ENCODE measurements around the gene ZYX. TPM values are rescaled to one million over a fixed set of nuclear protein-coding genes. Genes with fewer than 3 reads are reported as not detected.
"Not testable (repeated sequence)": the region's sequence is repeated elsewhere in the genome, so short reads cannot be mapped to it uniquely, and the experiment has no call there.

Gene ZYX
- total RNA-seq, 2 experiments from 2014 or later: 189 TPM

DNA sequence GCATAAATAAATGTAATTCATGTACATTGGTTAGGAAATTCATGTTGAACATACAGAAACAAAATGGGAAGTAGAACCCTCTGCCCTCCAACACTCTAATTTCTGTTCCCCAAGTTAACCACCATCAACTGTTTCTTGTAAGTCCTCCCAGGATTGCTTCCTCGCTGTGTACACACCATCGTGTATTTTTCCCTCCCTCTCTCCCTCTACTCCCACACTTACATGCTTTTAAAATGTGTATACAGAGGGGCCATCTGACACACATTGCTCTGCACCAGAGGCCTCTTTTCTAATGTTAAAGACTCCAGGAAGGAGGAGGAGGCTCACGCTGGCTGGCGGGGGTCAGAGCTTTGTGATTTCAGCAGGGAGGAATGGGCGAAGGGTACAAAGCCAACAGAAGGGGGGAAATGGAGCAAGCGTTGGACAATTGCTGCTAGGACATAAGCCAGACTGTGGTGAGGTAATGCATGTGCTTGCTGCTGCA, 29.4 kb downstream of the ZYX start:
- Mint-ChIP-seq H3K27me3 (no peaks in the 10 kb centered on the region), H3K27ac (no peak overlapping the region), H3K4me1 (peaks cover 39% of the 10 kb centered on the region), H3K4me3 (no peak overlapping the region), H3K36me3 (ENCODE audit: low read depth) (peaks cover 2% of the 10 kb centered on the region), H3K9me3 (no peaks in the 10 kb centered on the region)
- CTCF ChIA-PET: interaction anchor here (0.6 kb wide), 1 partner anchor 312 kb away, joined by 4 read pairs; no protein-coding TSS in a partner anchor
- POLR2A ChIA-PET: no interaction called here
- no peak for DNase-seq

- Mint-ChIP-seq H3K27ac (no peak overlapping the region), H3K4me1 (peaks cover 32% of the 10 kb centered on the region), H3K4me3 (no peak overlapping the region), H3K9me3 (no peaks in the 10 kb centered on the region), H3K36me3 (ENCODE audit: low read depth) (peaks cover 2% of the 10 kb centered on the region), H3K27me3 (no peaks in the 10 kb centered on the region)
- DNase-seq: no peak
- CTCF ChIA-PET: interaction anchor here (0.5 to 0.6 kb wide), 2 partner anchors 32 to 117 kb away, joined by 3 read pairs; no protein-coding TSS in a partner anchor
- POLR2A ChIA-PET: no interaction called here
These were observed 31.0 kb downstream of the ZYX start for GRCh38 chr7:143411976-143412708.

DNA sequence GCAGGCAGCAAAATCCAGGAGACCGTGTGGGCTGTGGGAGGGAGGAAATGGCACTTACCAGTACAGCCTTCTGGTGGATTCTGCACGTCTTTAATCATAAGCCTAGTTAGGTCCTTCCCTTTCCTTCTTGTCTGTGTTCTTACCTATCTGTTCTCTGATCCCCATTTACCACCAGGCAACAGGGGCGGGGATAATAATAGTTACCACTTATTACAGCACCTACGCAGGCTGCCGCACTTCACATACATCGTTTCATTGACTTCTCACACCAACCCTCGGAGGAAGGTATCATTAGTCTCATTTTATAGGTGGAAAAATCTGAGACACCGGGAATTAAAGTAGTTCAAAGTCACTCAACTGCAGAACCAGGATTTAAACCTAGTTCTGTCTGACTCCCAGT, 32.0 kb downstream of the ZYX start:
- CTCF ChIA-PET: interaction anchor here (0.6 kb wide), 1 partner anchor 33 kb away, joined by 3 read pairs; no protein-coding TSS in a partner anchor
- Mint-ChIP-seq H3K4me1 (peaks cover 23% of the 10 kb centered on the region), H3K4me3 (no peak overlapping the region), H3K27me3 (no peaks in the 10 kb centered on the region), H3K36me3 (ENCODE audit: low read depth) (no peaks in the 10 kb centered on the region), H3K27ac (no peak overlapping the region), H3K9me3 (no peaks in the 10 kb centered on the region)
- DNase-seq: no peak
- POLR2A ChIA-PET: no interaction called here

DNA sequence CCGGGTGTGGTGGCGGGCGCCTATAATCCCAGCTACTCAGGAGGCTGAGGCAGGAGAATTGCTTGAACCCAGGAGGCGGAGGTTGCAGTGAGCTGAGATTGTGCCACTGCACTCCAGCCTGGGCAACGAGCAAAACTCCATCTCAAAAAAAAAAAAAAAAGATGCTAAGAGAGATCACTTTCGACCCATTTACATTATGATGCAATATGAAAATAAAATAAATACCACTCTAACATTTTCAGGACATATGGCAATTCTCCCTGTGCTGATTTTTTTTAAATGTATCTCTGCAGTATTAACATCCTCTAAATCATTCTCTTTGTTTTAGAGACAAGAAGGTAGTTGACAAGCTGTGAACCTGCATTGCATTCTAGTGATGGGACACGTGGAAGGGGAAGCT, 34.1 kb downstream of the ZYX start:
- DNase-seq; H3K36me3 Mint-ChIP-seq (ENCODE audit: low read depth); H3K27ac Mint-ChIP-seq; H3K9me3 Mint-ChIP-seq; H3K4me3 Mint-ChIP-seq; POLR2A ChIA-PET; H3K27me3 Mint-ChIP-seq: not testable (repeated sequence)
- H3K4me1 Mint-ChIP-seq: peaks cover 10% of the 10 kb centered on the region
- CTCF ChIA-PET: interaction anchor here (0.6 to 2.3 kb wide), 6 partner anchors 8 to 226 kb away, joined by 3 to 8 read pairs (median 4); no protein-coding TSS in a partner anchor

DNA sequence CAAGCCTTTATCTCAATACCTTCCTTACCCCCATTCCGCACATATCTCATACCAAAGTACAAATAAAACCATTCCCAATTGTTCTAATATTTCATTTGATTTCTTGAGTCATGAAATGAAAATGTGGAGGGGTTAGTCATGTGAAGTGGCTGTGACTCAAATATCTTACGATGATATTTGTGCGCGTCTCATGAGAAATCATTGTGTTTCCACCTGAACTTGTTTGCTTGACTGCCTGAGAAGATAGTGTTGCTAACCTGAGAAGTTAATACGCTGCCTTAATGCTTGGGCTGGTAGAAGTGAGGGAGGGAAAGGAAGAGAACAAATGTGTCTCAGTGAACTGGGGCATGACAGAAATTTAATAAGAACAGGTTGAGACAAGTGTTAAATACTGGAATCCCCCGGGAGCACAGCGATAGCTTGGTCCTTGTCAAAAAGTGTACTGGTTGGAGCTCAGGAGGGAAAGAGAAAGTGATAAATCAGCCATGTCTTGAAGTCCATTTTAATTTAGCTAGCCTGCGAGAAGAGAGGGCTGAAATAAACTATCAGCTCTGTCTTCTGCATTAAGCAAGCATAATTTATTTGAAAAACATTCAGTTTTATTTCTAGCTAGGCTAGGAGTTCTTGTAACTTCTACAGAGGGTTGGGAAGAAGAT, 34.7 kb downstream of the ZYX start:
- Mint-ChIP-seq H3K4me1 (peaks cover 6% of the 10 kb centered on the region), H3K27ac (no peak overlapping the region), H3K27me3 (no peaks in the 10 kb centered on the region), H3K9me3 (peaks cover 4% of the 10 kb centered on the region), H3K4me3 (no peak overlapping the region), H3K36me3 (ENCODE audit: low read depth) (no peaks in the 10 kb centered on the region)
- CTCF ChIA-PET: interaction anchor here (0.8 to 2.3 kb wide), 5 partner anchors 9 to 175 kb away, joined by 3 to 8 read pairs (median 7); no protein-coding TSS in a partner anchor
- POLR2A ChIA-PET: interaction anchor here (1.1 kb wide), 1 partner anchor 176 kb away, joined by 3 read pairs; no protein-coding TSS in a partner anchor
- no peak for DNase-seq

GRCh38 chr7:143416565-143417149, 35.5 kb downstream of the ZYX start:
- Mint-ChIP-seq H3K9me3 (peaks cover 7% of the 10 kb centered on the region), H3K36me3 (ENCODE audit: low read depth) (no peaks in the 10 kb centered on the region), H3K4me3 (no peak overlapping the region), H3K27ac (no peak overlapping the region), H3K27me3 (no peaks in the 10 kb centered on the region), H3K4me1 (peaks cover 6% of the 10 kb centered on the region)
- DNase-seq: peak; percentile 47
- POLR2A ChIA-PET: interaction anchor here (1.1 kb wide), 1 partner anchor 176 kb away, joined by 3 read pairs; no protein-coding TSS in a partner anchor
- CTCF ChIA-PET: interaction anchor here (1.2 to 2.3 kb wide), 9 partner anchors 10 to 176 kb away, joined by 3 to 8 read pairs (median 4); no protein-coding TSS in a partner anchor

DNA sequence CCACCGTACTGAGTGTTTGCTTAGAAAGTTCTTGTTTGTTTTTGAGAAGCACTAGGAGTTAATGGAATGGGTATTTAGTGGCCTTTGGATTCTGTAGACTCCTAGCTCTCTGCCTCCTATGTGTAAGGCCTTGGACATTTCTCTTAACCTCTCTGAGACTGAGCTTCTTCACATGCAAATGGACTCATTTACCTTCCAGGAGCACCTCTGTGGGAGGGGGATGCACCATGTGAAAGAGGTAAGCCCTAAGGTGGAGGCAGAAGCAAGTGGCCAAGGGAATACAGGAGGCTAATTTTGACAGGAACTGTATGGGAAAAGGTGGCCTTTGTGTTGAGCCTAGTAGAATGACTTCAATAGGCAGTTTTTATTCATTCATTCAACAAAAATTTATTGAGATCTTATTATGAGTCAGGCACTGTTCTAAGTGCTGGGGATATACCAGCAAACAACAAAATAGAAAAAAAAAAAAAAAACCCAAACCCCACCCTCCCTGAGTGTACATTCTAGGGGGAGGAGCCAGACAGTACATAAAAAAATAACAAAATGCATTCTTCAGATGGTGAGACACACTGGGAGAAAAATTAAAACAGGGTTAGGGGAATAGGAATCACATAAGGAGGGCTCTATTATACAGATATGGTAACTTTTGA, 36.7 kb downstream of the ZYX start:
- Mint-ChIP-seq H3K27ac (no peak overlapping the region), H3K4me1 (peaks cover 6% of the 10 kb centered on the region), H3K27me3 (no peaks in the 10 kb centered on the region), H3K4me3 (no peak overlapping the region), H3K36me3 (ENCODE audit: low read depth) (no peaks in the 10 kb centered on the region), H3K9me3 (peaks cover 7% of the 10 kb centered on the region)
- ChIA-PET POLR2A (no interaction called here), CTCF (interaction anchor here (1.2 to 1.9 kb wide), 6 partner anchors 11 to 177 kb away, joined by 3 to 8 read pairs (median 4); no protein-coding TSS in a partner anchor)
- DNase-seq: no peak

DNA sequence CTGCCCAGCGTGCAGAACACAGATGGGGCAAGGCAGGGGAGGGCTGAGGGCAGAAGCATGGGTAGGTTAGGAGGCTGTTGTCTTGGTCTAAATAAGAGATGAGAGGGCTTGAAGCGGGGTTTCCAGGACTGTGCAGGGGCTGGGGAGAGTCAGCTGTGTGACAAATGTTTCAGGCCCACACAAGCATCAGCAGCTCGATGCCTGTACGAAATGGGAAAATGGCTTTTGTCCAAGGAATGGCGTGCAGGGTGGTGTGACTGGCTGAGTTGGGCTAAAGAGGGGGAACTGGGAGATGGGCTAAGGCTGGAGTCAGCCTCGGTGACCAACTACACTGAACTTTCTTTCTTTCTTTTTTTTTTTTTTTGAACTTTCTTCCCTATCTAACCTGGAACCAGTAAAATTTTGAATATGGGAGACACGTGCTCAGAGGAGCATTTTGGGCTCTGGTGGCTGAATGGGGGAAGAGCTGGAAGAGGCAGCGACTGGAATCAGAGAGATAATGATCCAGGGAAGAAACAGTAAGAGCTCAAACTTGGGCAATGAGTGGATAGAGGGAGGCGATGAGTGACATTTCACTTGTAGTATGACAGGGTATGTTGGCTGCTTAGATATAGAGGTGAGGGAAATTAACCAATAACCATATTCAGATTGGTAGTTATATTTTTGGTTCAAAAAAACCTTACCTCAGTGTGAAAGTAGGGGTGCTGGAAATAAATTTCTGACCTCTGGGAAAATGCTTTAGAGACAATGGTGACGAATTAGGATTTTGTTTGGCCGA, 37.7 kb downstream of the ZYX start:
- DNase-seq: no peak
- H3K27ac Mint-ChIP-seq: no peak overlapping the region
- H3K4me3 Mint-ChIP-seq: no peak overlapping the region
- peaks cover 7% of the 10 kb centered on the region for H3K9me3 Mint-ChIP-seq
- H3K27me3 Mint-ChIP-seq: no peaks in the 10 kb centered on the region
- ChIA-PET CTCF (interaction anchor here (0.6 to 0.7 kb wide), 3 partner anchors 12 to 863 kb away, joined by 3 to 4 read pairs (median 4); no protein-coding TSS in a partner anchor), POLR2A (no interaction called here)
- H3K36me3 Mint-ChIP-seq (ENCODE audit: low read depth): no peaks in the 10 kb centered on the region
- peaks cover 6% of the 10 kb centered on the region for H3K4me1 Mint-ChIP-seq

- H3K36me3 Mint-ChIP-seq (ENCODE audit: low read depth): no peaks in the 10 kb centered on the region
- H3K27me3 Mint-ChIP-seq: no peaks in the 10 kb centered on the region
- H3K9me3 Mint-ChIP-seq: peaks cover 7% of the 10 kb centered on the region
- DNase-seq: no peak
- H3K4me3 Mint-ChIP-seq: no peak overlapping the region
- H3K4me1 Mint-ChIP-seq: peaks cover 6% of the 10 kb centered on the region
- H3K27ac Mint-ChIP-seq: no peak overlapping the region
- CTCF ChIA-PET: no interaction called here
- POLR2A ChIA-PET: no interaction called here
These were observed 38.7 kb downstream of the ZYX start for GRCh38 chr7:143419880-143420279.

DNA sequence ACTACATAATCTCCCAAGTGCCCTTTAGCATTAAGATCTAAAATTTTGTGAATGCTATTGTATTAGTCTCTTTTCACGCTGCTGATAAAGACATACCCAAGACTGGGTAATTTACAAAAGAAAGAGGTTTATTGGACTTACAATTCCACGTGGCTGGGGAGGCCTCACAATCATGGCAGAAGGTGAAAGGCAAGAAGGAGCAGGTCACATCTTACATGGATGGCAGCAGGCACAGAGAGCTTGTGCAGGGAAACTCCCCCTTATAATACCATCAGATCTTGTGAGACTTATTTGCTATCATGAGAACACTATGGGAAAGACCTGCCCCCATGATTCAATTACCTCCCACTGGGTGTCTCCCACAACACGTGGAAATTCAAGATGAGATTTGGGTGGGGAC, 39.5 kb downstream of the ZYX start:
- H3K9me3 Mint-ChIP-seq; H3K27ac Mint-ChIP-seq; CTCF ChIA-PET; H3K36me3 Mint-ChIP-seq (ENCODE audit: low read depth); H3K4me1 Mint-ChIP-seq; H3K27me3 Mint-ChIP-seq; DNase-seq; POLR2A ChIA-PET; H3K4me3 Mint-ChIP-seq: not testable (repeated sequence)

DNA sequence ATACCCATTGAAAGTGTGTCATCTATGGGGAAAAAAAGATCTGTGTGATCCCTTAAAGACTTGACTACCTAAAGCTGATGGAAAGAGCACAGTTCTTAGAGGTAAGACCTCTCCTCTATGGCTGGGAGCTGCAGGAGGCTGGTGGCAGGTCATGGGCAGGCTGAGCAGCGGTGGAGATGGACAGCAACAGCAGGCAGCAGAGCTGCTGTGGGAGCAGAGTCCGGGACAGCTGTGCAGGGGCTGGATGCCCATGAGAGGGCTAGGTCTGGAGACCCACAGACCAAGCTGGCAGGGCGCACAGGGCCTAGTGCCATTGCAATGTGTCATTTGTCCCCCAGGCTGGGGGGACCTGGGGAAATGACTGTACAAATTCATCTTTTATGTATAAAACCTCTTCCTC, 40.9 kb downstream of the ZYX start:
- peaks cover 7% of the 10 kb centered on the region for H3K9me3 Mint-ChIP-seq
- ChIA-PET POLR2A (no interaction called here), CTCF (interaction anchor here (0.6 to 1.2 kb wide), 3 partner anchors 92 to 207 kb away, joined by 3 read pairs; no protein-coding TSS in a partner anchor)
- H3K4me1 Mint-ChIP-seq: peaks cover 12% of the 10 kb centered on the region
- no peak for DNase-seq
- no peak overlapping the region for H3K27ac Mint-ChIP-seq
- H3K36me3 Mint-ChIP-seq (ENCODE audit: low read depth): no peaks in the 10 kb centered on the region
- H3K27me3 Mint-ChIP-seq: no peaks in the 10 kb centered on the region
- H3K4me3 Mint-ChIP-seq: no peak overlapping the region

DNA sequence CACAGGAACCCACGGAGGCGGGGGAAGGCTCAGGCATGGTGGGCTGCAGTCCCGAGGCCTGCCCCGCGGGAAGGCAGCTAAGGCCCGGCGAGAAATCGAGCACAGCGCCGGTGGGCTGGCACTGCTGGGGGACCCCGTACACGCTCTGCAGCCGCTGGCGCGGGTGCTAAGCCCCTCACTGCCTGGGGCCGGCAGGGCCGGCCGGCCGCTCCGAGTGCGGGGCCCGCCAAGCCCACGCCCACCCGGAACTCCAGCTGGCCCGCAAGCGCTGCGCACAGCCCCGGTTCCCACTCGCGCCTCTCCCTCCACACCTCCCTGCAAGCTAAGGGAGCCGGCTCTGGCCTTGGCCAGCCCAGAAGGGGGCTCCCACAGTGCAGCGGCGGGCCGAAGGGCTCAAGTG, 43.3 kb downstream of the ZYX start:
- DNase-seq; POLR2A ChIA-PET; H3K36me3 Mint-ChIP-seq (ENCODE audit: low read depth); H3K9me3 Mint-ChIP-seq; H3K27me3 Mint-ChIP-seq; H3K4me3 Mint-ChIP-seq; H3K27ac Mint-ChIP-seq: not testable (repeated sequence)
- CTCF ChIA-PET: interaction anchor here (1.1 kb wide), 1 partner anchor 184 kb away, joined by 4 read pairs; no protein-coding TSS in a partner anchor
- peaks cover 11% of the 10 kb centered on the region for H3K4me1 Mint-ChIP-seq

Measured in activated CD4-positive, alpha-beta T cell treated with anti-CD3 and anti-CD28 coated beads, Interleukin-2, amount 10 ng/mL, durations not matched to agents 7 days and 5 days (primary cell).